Astrocyte of the cerebellum (primary cell): ENCODE measurements around the gene FTO.

Experiments used
- DNase-seq: peaks from one replicate; pipeline ENCODE4 v3.0.0-alpha.2; 2011; ENCODE audit warnings: low read depth
- H3K4me3 ChIP-seq: 2 replicates; pipeline ENCODE4 v1.5.1; 2011; ENCODE audit warnings: mild to moderate bottlenecking, low read depth, low read length, moderate library complexity
- in situ Hi-C: cut with HindIII; loops from 2 replicates; pipeline ENCODE4 v1.10.0; 2017; ENCODE audit warnings: low sequenced_read_pairs
- TF ChIP-seq, protein P1 (sequence below): IDR thresholded peaks from 2 replicates; pipeline ENCODE4 v1.5.1; 2012; ENCODE audit warnings: low read length, low read depth, moderate library complexity, mild to moderate bottlenecking; ENCODE audit errors: missing control alignments

FTO gene

GRCh38 chr16:54049591-54050458 is 345.9 kb downstream of the FTO start:
- no peak overlapping the region for H3K4me3 ChIP-seq
- in situ Hi-C loops: no loop called here
- TF ChIP-seq, protein P1, sequence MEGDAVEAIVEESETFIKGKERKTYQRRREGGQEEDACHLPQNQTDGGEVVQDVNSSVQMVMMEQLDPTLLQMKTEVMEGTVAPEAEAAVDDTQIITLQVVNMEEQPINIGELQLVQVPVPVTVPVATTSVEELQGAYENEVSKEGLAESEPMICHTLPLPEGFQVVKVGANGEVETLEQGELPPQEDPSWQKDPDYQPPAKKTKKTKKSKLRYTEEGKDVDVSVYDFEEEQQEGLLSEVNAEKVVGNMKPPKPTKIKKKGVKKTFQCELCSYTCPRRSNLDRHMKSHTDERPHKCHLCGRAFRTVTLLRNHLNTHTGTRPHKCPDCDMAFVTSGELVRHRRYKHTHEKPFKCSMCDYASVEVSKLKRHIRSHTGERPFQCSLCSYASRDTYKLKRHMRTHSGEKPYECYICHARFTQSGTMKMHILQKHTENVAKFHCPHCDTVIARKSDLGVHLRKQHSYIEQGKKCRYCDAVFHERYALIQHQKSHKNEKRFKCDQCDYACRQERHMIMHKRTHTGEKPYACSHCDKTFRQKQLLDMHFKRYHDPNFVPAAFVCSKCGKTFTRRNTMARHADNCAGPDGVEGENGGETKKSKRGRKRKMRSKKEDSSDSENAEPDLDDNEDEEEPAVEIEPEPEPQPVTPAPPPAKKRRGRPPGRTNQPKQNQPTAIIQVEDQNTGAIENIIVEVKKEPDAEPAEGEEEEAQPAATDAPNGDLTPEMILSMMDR: no peak
- no peak for DNase-seq

DNA sequence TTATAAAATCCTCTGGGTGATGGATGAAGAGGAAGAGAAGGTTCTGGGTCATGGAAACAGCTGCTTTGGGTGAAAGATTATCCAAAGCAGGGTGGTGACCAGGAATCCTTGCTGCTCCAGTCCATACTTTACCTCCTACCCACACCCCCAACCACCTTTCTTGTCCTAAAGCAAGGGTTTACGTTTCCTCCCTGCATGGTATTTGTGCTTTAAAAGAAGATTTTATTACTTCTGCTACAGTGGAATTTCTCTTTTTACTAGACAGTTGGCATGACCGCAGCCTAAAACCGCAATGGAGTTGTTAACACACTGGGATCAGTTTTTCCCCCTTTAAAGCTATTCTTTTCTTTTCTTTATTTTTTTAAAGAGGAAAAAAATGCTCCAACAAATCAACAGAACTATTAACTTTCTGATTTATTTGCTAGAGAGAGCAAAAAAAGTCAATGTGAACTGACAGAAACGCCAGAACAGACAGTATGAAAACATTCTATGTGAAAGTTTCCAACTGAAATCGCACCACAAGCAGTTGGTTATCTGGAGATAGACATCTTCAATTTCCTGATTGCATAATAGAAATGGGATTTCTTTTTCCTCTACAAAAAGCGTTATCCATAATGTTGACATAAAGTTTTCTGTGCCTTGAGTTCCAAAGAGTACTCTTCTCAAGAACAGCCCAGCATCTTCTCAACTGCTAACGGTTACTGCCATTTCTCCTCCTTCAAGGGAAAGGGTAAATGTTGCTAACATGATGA is 346.7 kb downstream of the FTO start:
- in situ Hi-C loops: no loop called here
- no peak overlapping the region for H3K4me3 ChIP-seq

GRCh38 chr16:54051821-54052220 is 347.9 kb downstream of the FTO start:
- no peak for DNase-seq
- in situ Hi-C loops: no loop called here
- no peak overlapping the region for H3K4me3 ChIP-seq
- TF ChIP-seq, protein P1: no peak

More for the DNA sequence above, 346.7 kb downstream of the FTO start:
- TF ChIP-seq, protein P1: no peak
- DNase-seq: peak; percentile 4

DNA sequence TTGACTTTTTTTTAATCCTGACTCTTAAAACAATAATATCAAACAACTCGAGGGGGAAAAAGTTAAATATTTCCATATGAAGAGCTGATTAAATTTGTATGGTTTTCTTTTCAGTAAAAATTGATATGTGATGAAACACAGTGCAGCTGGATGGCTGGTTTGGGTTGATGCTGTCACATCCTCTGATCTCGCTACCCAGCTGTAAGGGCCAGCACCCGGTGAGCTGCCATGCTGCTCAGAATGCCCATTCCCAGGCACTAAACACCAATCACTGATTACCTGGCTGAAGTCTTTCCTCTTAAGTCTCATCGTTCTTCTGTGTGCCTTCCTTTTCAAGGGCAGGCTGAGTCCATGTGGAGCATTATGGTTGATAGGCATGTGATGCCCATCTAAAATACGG is 348.3 kb downstream of the FTO start:
- no peak overlapping the region for H3K4me3 ChIP-seq
- TF ChIP-seq, protein P1: no peak
- no peak for DNase-seq
- in situ Hi-C loops: no loop called here

DNA sequence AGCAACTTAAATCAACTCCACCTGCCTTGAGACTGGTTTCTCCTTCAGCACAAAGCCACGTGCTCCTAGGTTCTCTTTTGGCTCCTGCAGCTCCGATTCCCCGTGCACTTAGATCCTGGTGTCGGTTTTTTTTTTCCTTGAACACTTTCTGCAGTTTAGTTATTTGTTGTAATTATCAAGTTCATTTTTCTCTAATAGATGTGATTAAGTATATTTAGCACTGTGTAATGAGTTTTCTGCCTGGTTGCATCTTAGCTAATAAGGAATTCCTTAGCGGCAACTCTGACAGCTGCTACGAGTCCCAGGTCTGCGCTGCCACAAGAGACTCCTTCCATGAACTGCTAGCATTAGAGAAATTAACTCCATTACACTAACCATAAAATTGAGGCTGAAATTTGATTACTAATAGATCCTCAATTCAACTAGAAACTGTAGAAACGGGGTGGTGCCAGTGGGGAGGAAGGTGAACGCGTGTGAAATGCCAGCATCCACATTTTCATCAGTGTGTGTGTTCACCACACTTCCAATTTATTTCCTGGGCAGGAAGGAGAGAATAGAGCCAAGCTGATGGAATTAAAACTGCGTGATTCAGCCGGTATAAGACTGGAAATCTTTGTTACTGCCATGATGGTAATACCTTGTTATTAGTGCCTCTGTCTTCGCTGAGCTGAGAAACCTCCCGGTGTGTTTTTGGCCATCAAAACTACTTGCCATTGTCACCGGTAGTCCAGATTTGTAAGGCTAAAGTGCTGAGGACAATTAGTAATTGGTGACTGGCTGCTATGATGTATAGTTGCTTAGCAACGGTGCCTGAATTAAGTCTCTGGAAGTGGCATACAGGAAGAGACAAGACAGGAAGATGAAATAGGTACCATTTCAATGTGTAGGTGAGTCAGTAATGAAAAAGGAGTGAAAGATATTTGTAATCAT is 350.2 kb downstream of the FTO start:
- TF ChIP-seq, protein P1: no peak
- no peak overlapping the region for H3K4me3 ChIP-seq
- in situ Hi-C loops: no loop called here
- no peak for DNase-seq

DNA sequence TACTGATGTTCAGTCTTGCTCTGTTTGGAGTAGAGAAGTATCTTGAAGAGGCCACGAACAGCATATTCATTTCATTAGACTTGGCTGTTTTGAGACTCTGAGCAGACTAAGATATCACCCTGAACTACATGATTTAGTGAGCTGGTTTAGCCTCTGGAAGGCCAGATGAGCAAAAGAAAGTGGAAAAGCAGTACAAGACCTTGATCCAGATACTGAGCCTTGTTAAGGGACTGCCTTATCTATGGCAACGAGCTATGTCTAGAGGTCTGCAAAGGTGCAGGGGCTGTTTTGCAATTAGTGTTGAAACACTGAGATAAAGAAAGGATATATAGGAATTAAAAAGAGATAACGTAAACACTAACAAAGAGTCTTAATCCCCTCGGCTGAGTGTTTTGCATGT is 351.2 kb downstream of the FTO start:
- in situ Hi-C loops: no loop called here
- no peak overlapping the region for H3K4me3 ChIP-seq
- DNase-seq: no peak
- TF ChIP-seq, protein P1: no peak
